H1 (cell line): Measurements from ENCODE around the gene HOXB7. TPM values are rescaled to one million over a fixed set of nuclear protein-coding genes. Genes with fewer than 3 reads are reported as not detected.

Experiments
- CTCF ChIP-seq, 3 experiments: IDR thresholded peaks; 1 replicate in 2 of 3; 2 replicates in 1 of 3; pipeline versions ENCODE4 v1.5.1 to v1.6.1; 2011; ENCODE audit warnings: low read length in 3 of 3, mild to moderate bottlenecking in 3 of 3, inconsistent platforms in 2 of 3, low read depth in 1 of 3, moderate library complexity in 1 of 3; ENCODE audit not compliant: insufficient read depth in 1 of 3; ENCODE audit errors: control extremely low read depth in 1 of 3
- GABPA ChIP-seq: IDR thresholded peaks from 2 replicates; pipeline ENCODE4 v1.6.1; 2011; ENCODE audit warnings: mild to moderate bottlenecking, low read length, moderate library complexity, borderline replicate concordance; ENCODE audit not compliant: insufficient read depth
- TBP ChIP-seq: IDR thresholded peaks from 2 replicates; pipeline ENCODE4 v1.6.1; 2011; ENCODE audit warnings: low read depth, low read length, improper control_type of control experiment
- polyA plus RNA-seq, 7 experiments: library from polyadenylated mRNA; depleted of rRNA in 3 of 7; stranded (reverse) in 5 of 7; unstranded in 2 of 7; fragments of >200 nt in 5 of 7; fragments of 200-250 nt in 2 of 7; gene quantifications; 1 replicate in 5 of 7; 2 replicates in 1 of 7; 4 replicates in 1 of 7; pipeline versions ENCODE4 v1.2.1 to v1.2.3, GENCODE V29; 2011 to 2013; ENCODE audit warnings: missing spikeins in 2 of 7, mixed read lengths in 2 of 7
- total RNA-seq: library from RNA; stranded (reverse); fragmentation: NEBNext Ultra II Directional; extraction: Animal tissue kit (Norgen Biotek cat#: 25700); gene quantifications from 2 replicates; pipeline ENCODE4 v1.2.1, GENCODE V29; 2021

The HOXB7 gene
- total and polyA plus RNA-seq, 2 of the 8 experiments (the other 6 are each of a cell fraction or from before 2014, with no cell fraction given): not detected

DNA sequence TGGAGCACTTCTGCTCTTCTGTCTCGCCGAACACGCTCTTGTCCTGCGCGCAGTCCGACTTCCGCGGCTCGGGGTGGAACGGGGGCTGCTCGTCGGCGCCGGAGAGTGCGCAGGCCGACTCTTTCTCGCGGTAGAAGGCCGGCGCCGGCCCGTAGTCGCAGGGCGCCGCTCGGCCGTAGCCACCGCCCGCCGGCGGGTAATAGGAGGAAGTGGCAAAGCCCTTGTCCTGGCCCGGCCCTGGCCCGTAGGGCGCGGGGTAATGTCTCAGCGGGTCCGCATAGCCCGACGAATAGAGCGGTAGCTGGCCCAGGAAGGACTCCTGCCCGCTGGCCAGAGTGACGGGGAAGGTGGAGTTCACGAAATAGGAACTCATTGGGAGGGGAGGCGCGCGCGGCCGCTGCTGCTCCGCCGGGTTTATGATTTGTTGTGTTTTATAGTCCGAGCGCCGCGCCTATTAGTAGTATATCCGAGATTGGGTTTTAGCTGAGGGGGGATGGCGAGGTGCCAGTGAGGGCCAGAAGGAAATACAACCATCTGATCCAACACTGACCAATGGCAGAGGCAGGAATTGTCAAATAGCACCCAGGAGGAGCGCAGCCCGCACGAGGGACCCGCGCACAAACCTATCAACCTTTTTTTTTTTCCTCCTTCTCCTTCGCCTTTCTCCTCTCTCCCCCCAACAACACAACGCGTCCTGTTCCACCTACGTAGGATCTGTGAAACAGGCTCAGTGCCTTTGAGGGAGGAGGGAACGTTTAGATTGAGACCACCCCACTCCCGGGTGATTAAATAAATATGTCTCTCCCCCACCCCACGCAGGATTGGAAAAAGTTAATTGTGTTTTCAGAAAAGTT, 12.8 kb downstream of the HOXB7 start (continued):
- TF ChIP-seq TBP: no peak
- TF ChIP-seq GABPA: no peak
- TF ChIP-seq CTCF (IDR thresholded peaks at IDR 0.05; ENCODE audit: control extremely low read depth in 1 of 3, insufficient read depth in 1 of 3, low read depth in 1 of 3, low read length in 3 of 3): peak in 1 of 3 experiments; percentile 5; a peak in 1 of 4 replicates
